Endothelial cell (in vitro differentiated cells): Measurements from ENCODE around the gene SEMA6A. TPM values are rescaled to one million over a fixed set of nuclear protein-coding genes. Genes with fewer than 3 reads are reported as not detected.

Source experiments
- DNase-seq: peaks from one replicate; pipeline ENCODE4 v3.0.0; 2021; ENCODE audit warnings: low spot score
- H3K27ac Mint-ChIP-seq: one replicate; pipeline ENCODE4 v1.8.0; 2021; ENCODE audit warnings: mixed read lengths, inconsistent platforms; ENCODE audit not compliant: unreplicated experiment
- H3K27me3 Mint-ChIP-seq: one replicate; pipeline ENCODE4 v1.8.0; 2021; ENCODE audit warnings: mild to moderate bottlenecking, moderate library complexity, mixed read lengths, inconsistent platforms; ENCODE audit not compliant: unreplicated experiment
- H3K36me3 Mint-ChIP-seq: one replicate; pipeline ENCODE4 v1.8.0; 2021; ENCODE audit warnings: mild to moderate bottlenecking, low read depth, mixed read lengths, inconsistent platforms; ENCODE audit not compliant: unreplicated experiment
- H3K4me1 Mint-ChIP-seq: one replicate; pipeline ENCODE4 v1.8.0; 2021; ENCODE audit warnings: mild to moderate bottlenecking, mixed read lengths, inconsistent platforms; ENCODE audit not compliant: unreplicated experiment
- H3K4me3 Mint-ChIP-seq: one replicate; pipeline ENCODE4 v1.8.0; 2021; ENCODE audit warnings: mild to moderate bottlenecking, mixed read lengths, inconsistent platforms; ENCODE audit not compliant: unreplicated experiment
- H3K9me3 Mint-ChIP-seq: one replicate; pipeline ENCODE4 v1.8.0; 2021; ENCODE audit warnings: mixed read lengths, inconsistent platforms; ENCODE audit not compliant: unreplicated experiment
- total RNA-seq: library from RNA; stranded (reverse); fragmentation: NEBNext Ultra II Directional; extraction: Animal tissue kit (Norgen Biotek cat#: 25700); gene quantifications from one replicate; pipeline ENCODE4 v1.2.1, GENCODE V29; 2021; ENCODE audit not compliant: unreplicated experiment
- TF ChIP-seq, protein P1 (sequence below): fragments of 200-600 bp; sonication (generic); IDR thresholded peaks from one replicate; pipeline ENCODE4 v1.5.0; 2021; ENCODE audit warnings: antibody characterized with exemption; ENCODE audit not compliant: unreplicated experiment

SEMA6A gene
- total RNA-seq, 1 donor from 2014 or later: 180 TPM

DNA sequence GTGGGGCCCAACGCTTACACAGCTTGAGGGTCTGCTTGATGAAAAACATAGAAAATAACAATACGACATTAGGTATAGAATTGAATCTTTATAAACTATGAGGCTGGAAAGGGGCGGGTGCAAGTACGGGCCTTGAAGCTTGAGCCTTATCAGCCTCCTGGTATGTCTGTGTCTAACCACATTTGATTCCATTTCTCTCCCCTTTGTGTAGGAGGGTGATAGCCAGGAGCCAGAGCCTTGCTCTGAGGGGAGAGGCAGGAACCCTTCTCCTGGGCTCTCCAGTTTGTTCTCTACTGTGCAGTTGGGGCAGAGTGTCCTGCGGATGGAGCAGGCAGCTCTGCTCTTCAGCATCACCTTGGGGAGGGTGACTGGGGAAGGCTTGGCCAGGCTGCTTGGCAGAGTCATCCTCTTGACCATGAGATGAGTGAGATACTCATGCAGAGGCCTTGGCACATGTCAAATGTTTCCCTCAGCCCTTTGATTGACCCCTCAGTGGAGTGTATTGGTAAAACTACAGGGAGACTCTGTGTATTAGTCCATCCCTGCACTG, 153.5 kb downstream of the SEMA6A start:
- no peak for DNase-seq
- Mint-ChIP-seq H3K36me3 (peaks cover 9% of the 10 kb centered on the region), H3K27ac (no peak overlapping the region), H3K4me1 (peaks cover 19% of the 10 kb centered on the region), H3K27me3 (no peaks in the 10 kb centered on the region), H3K4me3 (no peak overlapping the region), H3K9me3 (no peaks in the 10 kb centered on the region)
- TF ChIP-seq, protein P1, sequence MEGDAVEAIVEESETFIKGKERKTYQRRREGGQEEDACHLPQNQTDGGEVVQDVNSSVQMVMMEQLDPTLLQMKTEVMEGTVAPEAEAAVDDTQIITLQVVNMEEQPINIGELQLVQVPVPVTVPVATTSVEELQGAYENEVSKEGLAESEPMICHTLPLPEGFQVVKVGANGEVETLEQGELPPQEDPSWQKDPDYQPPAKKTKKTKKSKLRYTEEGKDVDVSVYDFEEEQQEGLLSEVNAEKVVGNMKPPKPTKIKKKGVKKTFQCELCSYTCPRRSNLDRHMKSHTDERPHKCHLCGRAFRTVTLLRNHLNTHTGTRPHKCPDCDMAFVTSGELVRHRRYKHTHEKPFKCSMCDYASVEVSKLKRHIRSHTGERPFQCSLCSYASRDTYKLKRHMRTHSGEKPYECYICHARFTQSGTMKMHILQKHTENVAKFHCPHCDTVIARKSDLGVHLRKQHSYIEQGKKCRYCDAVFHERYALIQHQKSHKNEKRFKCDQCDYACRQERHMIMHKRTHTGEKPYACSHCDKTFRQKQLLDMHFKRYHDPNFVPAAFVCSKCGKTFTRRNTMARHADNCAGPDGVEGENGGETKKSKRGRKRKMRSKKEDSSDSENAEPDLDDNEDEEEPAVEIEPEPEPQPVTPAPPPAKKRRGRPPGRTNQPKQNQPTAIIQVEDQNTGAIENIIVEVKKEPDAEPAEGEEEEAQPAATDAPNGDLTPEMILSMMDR: no peak

DNA sequence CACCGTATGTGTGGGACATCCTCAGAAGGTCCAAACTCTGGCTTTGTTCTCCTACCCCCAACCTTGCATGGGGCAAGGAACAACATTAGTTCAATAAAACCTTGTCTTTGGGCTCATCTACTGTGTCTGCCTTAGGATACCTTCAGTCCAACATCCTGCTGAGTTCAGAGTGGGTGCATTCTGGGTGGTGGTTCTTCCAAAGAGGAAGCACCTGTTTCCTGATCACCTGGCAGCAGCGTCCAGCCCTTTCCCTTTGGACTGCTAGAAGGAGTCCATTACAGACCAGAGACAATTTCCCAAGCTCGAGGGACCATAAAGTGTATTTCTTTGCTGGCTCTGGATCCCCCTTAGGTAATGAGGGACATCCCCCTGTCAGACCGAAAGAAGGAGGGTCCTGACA, 154.1 kb downstream of the SEMA6A start:
- H3K36me3 Mint-ChIP-seq: peaks cover 9% of the 10 kb centered on the region

DNA sequence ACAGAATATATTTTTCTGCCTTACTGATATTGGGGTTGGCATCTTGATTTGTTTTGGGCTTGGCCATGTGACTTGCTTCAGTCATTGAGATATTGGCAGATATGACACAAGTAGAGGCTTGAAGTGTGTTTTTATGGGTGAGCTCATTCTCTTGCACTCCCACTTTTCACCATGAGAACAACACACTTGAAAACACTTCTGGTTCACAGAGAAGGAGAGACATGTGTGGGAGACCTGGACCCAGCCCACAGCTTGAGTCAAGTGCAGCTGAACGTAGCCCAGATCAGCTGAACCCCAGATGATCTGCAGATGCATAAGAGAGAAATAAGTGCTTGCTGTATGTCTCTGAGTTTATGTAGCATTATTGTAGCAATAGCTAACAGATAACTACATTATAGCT, 155.4 kb downstream of the SEMA6A start:
- Mint-ChIP-seq H3K4me1 (peaks cover 14% of the 10 kb centered on the region), H3K27me3 (no peaks in the 10 kb centered on the region), H3K9me3 (no peaks in the 10 kb centered on the region), H3K27ac (no peak overlapping the region), H3K36me3 (peaks cover 9% of the 10 kb centered on the region), H3K4me3 (no peak overlapping the region)
- DNase-seq: no peak
- TF ChIP-seq, protein P1: no peak

More for the DNA sequence above, 154.1 kb downstream of the SEMA6A start:
- H3K9me3 Mint-ChIP-seq: no peaks in the 10 kb centered on the region
- no peaks in the 10 kb centered on the region for H3K27me3 Mint-ChIP-seq
- TF ChIP-seq, protein P1: no peak
- peaks cover 19% of the 10 kb centered on the region for H3K4me1 Mint-ChIP-seq
- no peak overlapping the region for H3K4me3 Mint-ChIP-seq
- no peak overlapping the region for H3K27ac Mint-ChIP-seq
- DNase-seq: no peak

DNA sequence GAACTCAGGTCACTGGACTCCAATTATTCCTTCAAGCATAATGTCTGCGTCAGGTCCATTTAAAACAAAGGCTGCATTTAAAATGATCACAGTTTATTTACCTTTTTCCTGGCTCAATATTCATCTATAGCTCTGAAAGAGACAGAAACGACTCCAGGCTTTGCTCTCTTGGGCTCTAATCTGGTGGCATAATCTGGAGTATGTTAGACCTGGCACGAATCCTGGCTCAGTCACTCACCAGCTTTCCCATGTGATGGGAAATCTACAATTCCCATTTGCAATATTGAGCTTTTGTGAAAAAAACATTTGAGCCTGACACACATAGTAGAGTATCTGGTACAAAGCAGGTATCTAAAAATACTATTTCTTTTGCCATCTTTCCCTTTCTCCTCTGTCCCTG, 155.8 kb downstream of the SEMA6A start:
- no peak overlapping the region for H3K4me3 Mint-ChIP-seq
- no peak overlapping the region for H3K27ac Mint-ChIP-seq
- TF ChIP-seq, protein P1: no peak
- H3K36me3 Mint-ChIP-seq: peaks cover 9% of the 10 kb centered on the region
- H3K4me1 Mint-ChIP-seq: peaks cover 14% of the 10 kb centered on the region
- no peaks in the 10 kb centered on the region for H3K27me3 Mint-ChIP-seq
- H3K9me3 Mint-ChIP-seq: no peaks in the 10 kb centered on the region
- no peak for DNase-seq

DNA sequence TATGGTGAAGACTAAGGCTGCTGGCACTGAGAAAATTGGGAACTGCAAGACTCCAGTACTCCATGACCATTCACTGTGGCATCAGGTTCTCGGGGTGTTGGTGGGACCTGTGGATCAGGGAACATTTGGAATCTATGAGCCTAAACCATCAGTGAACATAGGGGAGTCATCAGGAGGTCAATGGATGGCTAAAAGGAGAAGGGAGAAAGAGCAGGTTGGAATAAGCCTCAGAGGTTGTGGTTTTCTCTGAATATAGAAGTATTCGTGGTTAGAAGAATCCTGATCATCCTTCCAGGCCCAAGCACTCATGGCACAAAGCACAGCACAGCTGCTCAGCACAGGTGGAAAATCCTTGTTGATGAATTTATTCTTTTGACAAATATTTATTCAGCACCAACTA, 156.6 kb downstream of the SEMA6A start:
- Mint-ChIP-seq H3K27ac (no peak overlapping the region), H3K4me3 (no peak overlapping the region)

More for the DNA sequence above, 156.6 kb downstream of the SEMA6A start:
- peaks cover 14% of the 10 kb centered on the region for H3K4me1 Mint-ChIP-seq
- H3K27me3 Mint-ChIP-seq: no peaks in the 10 kb centered on the region
- DNase-seq: no peak
- H3K36me3 Mint-ChIP-seq: peaks cover 9% of the 10 kb centered on the region
- TF ChIP-seq, protein P1: no peak
- no peaks in the 10 kb centered on the region for H3K9me3 Mint-ChIP-seq
